ENCODE results near the gene SAP25. TPM values are rescaled to one million over a fixed set of nuclear protein-coding genes. Genes with fewer than 3 reads are reported as not detected.

The SAP25 gene
- total and polyA plus RNA-seq, 2 of the 8 experiments (the other 6 are each of a cell fraction or from before 2014, with no cell fraction given): 3.6 to 5.8 TPM

- TF ChIP-seq PHF8 (conservative IDR thresholded peaks at IDR 0.05; ENCODE audit: low read depth, low read length) (no peak), CBX8 (IDR thresholded peaks at IDR 0.05; ENCODE audit: borderline replicate concordance, low read depth, low read length) (no peak), TCF12 (IDR thresholded peaks at IDR 0.05; ENCODE audit: low read depth, low read length) (no peak)
Measured at GRCh38 chr7:100567751-100568175, 5.9 kb downstream of the SAP25 start (continued).
